Hematopoietic multipotent progenitor cell treated with erythropoietin and hydrocortisone succinate and interleukin-3 and kit ligand, for 4 days (in vitro differentiated cells): ENCODE data around the gene SMC2.

Source experiments
- DNase-seq: peaks from one replicate; pipeline ENCODE4 v3.0.0-alpha.2; 2015

SMC2 gene

DNA sequence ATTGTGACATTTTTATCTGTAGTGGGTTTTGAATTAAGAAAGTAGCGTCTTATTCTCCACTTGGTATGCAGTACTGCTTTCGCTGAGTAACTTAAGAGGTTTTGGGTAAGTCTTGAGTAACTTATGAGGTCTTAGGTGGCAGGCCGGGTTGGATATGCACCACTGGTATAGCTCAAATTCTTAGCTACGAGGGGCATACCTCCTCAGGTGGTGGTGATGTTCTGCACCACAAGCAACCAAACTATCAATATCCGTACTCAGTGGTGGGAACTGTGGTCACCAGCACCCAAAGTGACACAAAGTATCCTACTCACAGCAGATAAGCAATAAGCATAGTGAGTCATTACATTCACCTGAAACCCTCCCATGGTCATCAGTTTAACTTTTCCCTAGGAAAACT, 13.7 kb downstream of the SMC2 start:
- DNase-seq: no peak

DNA sequence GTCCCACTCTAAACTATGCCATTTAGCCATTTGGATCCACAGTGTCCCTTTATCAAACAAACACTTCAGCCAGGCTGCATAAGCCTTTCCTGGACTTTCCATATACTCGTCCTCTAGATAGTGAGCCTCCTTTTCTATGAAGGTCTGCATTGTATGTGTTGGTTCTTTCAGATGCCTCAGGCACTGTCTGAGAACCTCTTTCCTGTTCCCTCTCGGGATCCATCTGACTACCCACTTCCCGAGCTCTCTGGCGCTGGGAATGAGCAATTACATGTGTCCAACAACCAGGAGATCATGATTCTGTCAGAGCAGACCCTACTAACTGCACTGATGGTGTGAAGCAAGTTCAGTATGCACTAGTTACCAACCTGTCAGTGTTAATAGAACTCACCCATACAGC, 14.2 kb downstream of the SMC2 start:
- DNase-seq: no peak

DNA sequence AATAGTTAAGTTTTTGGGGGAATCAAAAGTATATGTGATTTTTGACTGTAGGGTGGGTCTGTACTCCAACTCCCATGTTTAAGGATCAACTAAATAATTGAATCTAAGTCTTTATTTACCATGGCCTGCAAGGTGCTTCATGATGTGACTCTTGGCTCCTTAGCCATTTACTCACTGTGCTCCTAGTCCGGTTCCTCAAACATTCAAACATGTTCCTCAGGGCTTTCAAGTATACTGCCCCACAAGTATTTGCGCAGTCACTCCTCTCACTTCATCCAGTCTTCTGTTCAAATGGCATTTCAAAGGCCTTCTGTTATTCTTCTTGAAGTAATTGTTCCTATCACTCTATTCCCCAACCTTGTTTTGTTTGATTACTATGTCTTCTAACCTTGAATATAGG, 16.4 kb downstream of the SMC2 start:
- no peak for DNase-seq

DNA sequence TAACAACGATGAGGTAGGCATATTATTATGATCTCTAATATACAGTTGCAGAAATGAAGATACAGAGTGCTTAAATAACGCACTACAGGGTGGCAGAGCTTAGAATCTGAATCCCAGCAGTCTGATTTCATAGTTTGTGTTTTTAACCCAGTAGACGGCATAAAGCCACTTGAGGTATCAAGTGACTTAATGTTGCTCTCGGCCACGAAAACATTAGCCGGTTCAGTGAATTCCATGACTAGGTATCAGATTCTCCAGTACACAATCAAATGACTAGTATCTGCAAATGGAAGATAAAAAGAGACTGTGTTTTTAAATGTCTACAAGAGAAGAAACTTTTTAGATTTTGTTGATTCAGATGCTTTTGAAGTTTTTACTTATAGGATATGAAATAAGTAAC, 24.8 kb downstream of the SMC2 start:
- DNase-seq: no peak

DNA sequence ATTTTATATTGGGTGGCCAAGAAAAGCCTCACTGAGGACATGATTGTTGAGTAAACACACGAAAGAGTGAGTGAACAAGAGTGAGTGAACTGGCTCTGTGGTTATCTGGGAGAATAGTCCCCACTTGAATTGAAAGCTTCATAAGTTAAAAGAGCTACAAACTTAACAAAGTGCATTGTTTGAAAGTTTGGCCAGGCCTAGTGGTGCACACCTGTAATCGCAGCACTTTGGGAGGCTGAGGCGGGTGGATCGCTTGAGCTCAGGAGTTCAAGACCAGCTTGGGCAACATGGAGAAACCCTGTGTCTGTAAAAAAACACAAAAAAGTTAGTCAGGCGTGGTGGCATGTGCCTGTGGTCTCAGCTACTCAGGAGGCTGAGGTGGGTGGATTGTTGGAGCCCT, 26.9 kb downstream of the SMC2 start:
- no peak for DNase-seq

DNA sequence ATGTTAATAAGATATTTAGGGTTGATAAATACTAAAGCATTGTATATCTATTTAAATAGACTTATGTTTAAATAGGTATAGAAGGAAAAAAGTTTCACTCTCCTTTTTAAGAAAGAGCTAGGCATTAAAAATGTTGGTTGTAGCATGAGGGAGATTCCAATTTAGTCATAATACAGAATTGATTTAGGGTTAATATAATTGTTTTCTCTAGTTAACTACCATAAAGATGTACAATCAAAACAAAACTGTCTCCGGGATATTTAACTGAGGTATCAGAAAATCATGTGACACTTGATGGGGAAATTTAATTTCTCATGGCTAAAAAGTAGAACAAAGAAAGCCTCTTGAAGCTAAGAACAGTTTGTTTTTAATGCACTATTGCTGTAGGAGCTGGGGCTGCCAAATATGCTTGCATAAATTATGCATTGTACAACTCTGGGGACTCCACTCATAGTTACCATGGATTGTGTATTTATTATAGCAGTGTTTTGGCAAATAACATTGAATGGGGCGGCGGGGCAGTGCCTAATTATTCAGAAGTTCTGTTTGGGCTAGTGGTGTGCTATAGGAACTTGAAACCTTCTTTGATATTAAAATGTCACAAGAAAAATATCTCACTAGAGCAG, 44.2 kb downstream of the SMC2 start:
- DNase-seq: no peak

DNA sequence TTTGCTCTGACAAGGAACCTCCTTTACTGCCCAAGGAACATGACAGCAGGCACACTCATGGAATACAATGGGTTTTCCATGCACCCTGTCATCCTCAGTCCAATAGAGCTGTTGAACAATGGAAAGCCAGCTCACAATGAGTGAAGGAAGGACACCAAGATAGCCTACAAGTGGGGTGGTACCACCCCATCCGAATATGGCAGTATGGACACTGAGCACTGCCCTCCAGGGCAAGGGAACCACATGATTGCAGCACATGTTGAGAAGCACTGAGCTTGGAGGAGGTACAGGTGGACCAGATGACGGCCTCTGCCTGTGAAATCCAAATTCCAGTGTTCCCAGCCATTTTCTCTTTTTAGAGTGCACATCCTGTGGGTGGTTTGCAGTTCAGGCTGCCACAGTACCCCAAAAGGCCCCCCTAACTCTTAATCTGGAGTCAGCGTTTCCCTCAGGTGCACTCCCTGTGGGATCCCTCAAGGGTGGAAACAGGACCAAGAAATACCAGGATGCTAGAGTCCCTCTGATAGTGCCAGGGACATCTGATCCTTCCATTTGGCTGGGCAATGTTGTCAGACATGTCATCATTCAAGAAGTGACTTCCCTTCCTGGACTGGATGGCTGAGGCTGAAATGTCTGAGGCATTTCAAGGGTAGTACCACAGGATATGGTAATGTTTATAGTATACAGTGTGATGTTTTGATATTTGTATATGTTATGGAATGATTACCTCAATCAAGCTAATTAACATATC, 48.9 kb downstream of the SMC2 start:
- peak; percentile 4 for DNase-seq

DNA sequence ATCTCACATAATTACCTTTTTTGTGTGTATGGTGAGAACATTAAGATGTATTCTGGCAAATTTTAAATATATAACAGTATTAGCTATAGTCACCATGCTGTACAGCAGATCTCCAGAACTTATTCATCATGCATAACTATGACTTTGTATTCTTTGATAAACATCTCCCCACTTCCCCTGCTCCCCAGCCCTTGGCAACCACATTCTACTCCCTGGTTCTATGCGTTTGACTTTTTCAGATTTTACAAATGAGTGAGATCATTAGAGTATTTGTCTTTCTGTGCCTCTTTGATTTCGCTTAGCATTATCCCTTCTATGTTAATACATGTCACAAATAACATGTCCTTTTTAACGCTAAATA, 49.4 kb downstream of the SMC2 start:
- DNase-seq: peak; percentile 55

DNA sequence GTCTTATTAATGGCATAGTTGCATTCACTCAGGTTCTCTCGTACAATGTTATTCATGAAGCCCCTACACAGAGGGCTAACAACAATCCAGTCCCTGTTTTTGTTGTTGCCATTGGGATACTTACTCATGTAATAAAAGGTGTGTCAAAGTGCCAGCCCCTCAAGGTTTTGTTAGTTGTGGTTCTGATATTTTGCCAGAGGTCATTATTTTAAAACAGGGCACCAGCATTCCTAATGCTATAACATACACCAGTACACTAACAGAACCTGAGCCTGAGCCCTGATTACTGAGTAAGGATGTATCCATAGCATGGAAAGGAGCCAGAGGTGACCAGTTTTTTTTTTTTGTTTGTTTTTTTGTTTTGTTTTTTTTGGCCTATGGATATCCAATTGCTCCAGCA, 50.2 kb downstream of the SMC2 start:
- no peak for DNase-seq

DNA sequence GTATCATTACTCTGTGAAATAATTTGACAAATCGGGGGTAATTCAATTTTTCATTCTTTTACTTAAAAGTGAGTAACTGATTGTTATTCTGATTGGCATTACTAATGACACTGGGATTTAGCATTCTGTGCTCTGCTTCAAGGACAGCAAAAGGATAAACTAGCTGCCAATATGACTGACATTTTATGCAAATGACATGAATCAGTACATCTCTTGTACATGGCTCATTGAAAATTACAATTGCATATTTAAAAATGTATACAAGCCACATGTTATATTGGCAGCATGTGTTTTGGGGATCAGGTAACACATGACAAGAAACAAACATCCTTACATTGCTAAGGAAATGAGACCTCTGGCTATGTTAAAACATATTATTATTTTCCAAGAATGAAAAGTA, 79.0 kb downstream of the SMC2 start:
- no peak for DNase-seq

DNA sequence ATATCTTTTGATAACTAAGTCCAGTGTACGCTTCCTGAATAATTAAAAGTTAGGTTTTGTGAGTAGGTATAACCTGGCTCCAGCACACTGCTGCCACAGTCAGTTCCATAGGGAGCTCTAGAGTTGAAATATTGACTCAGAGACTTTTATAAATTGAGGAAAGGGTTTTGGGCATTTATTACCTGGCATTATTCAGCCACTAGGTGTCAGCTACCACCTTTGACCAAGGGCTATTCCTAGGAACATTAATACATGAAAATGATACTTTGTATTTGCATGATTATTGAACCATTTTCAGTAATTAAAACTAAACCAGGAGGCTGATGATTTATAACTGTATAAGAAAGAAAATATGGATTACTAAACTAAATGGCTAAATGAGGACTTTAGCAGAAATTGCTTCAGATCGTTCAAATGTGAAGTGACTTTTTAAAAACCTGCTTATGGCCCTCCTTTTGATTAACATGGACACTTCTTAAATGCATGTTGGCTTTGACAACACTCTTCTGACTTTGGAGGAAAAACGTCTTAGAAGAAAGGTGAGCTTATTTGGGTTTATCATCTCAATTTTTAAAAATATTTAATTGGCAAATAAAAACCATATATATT, 83.0 kb downstream of the SMC2 start:
- DNase-seq: peak; percentile 34

DNA sequence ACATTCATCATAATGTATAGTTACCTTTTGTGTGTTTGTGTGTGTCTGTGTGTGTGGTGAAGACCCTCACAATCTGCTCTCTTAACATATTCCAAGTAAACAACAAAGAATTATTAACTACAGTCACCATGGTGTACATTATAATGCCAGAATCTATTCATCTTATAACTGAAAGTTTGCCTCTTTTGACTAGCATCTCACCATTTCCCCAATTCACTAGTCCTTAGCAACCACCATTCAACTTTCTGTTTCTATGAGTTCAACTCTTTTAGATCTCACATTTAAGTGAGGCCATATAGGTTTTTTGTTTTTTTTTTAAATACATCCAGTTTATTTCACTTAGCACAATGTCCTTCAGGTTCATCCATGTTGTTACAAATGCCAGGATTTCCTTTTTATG, 83.6 kb downstream of the SMC2 start:
- no peak for DNase-seq
